K562 (cell line): ENCODE results near the gene IFT81.

Experiments used
- ADNP ChIP-seq: fragments of 200-800 bp; sonication (Bioruptor generic); IDR thresholded peaks from 2 replicates; pipeline ENCODE4 v1.6.1; 2016; ENCODE audit warnings: missing genetic modification characterization, missing compliant biosample characterization
- ARHGAP35 ChIP-seq: fragments of 450-650 bp; IDR thresholded peaks from 2 replicates; pipeline ENCODE4 v1.6.1; 2018; ENCODE audit not compliant: partially characterized antibody
- NCOA2 ChIP-seq, 2 experiments: fragments of 450-650 bp; IDR thresholded peaks; 2 replicates each; pipeline ENCODE4 v1.6.1; 2018; ENCODE audit warnings: mild to moderate bottlenecking in 2 of 2, moderate library complexity in 1 of 2; ENCODE audit not compliant: partially characterized antibody in 2 of 2
- RAD51 ChIP-seq: fragments of 450-650 bp; IDR thresholded peaks from 2 replicates; pipeline ENCODE4 v1.7.1; 2016; ENCODE audit warnings: low read depth, mild to moderate bottlenecking, borderline replicate concordance
- ZNF133 ChIP-seq: fragments of 250-450 bp; sonication (Bioruptor Pico); IDR thresholded peaks from 2 replicates; pipeline ENCODE4 v1.4.0; 2020; ENCODE audit warnings: mild to moderate bottlenecking
- ZNF507 ChIP-seq: conservative IDR thresholded peaks from 2 replicates; pipeline ENCODE4 v1.6.1; 2017; ENCODE audit warnings: missing genetic modification characterization, missing compliant biosample characterization
- TF ChIP-seq, protein P1 (sequence below): sonication (generic); formaldehyde crosslinking; IDR thresholded peaks from 2 replicates; pipeline ENCODE4 v1.8.0; 2022; ENCODE audit warnings: missing genetic modification reagents, mild to moderate bottlenecking, borderline replicate concordance
- TF ChIP-seq, protein P2 (sequence below): sonication (generic); formaldehyde crosslinking; IDR thresholded peaks from 2 replicates; pipeline ENCODE4 v1.8.0; 2023; ENCODE audit warnings: mild to moderate bottlenecking, missing genetic modification reagents

DNA sequence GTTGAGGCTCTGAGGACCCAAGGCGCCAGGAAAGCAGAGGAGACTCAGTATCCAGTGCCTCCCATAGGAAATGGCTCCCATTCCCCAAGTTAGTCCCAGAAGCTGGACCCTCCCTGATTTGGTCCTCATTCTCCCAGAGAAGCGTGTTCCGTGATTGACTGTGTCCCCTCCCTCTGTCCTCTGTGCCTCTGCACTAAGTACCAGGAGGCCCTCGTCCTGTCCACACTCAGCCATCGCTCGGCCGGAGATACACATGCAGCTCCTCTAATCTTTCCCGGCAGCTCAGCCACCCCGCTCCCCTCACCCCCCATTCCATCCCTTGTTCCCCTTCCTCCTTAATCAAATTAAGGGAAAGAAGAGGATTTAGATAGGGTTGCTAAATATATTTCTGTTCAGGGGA is 128.6 kb downstream of the IFT81 start:
- TF ChIP-seq ZNF507 (tag) (no peak), ARHGAP35 (no peak), NCOA2 (IDR thresholded peaks at IDR 0.05; ENCODE audit: partially characterized antibody in 2 of 2) (no peak), RAD51 (no peak), ZNF133 (CRISPR knock-in tag) (no peak), ADNP (tag) (no peak)
- TF ChIP-seq, protein P1, sequence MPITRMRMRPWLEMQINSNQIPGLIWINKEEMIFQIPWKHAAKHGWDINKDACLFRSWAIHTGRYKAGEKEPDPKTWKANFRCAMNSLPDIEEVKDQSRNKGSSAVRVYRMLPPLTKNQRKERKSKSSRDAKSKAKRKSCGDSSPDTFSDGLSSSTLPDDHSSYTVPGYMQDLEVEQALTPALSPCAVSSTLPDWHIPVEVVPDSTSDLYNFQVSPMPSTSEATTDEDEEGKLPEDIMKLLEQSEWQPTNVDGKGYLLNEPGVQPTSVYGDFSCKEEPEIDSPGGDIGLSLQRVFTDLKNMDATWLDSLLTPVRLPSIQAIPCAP (CRISPR knock-in tag): no peak
- TF ChIP-seq, protein P2, sequence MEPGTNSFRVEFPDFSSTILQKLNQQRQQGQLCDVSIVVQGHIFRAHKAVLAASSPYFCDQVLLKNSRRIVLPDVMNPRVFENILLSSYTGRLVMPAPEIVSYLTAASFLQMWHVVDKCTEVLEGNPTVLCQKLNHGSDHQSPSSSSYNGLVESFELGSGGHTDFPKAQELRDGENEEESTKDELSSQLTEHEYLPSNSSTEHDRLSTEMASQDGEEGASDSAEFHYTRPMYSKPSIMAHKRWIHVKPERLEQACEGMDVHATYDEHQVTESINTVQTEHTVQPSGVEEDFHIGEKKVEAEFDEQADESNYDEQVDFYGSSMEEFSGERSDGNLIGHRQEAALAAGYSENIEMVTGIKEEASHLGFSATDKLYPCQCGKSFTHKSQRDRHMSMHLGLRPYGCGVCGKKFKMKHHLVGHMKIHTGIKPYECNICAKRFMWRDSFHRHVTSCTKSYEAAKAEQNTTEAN: no peak
